K562 (cell line): ENCODE data around the gene C1QTNF8. TPM values are rescaled to one million over a fixed set of nuclear protein-coding genes. Genes with fewer than 3 reads are reported as not detected.

Source experiments
- ATAC-seq: fragments of 200-7000 bp; cut with Tn5 transposase; 3 replicates; pipeline ENCODE4 v1.9.1; 2020; ENCODE audit warnings: moderate library complexity
- BruUV-seq: library from RNA; stranded (reverse); fragments of 400-500 nt; replicated peaks from 2 replicates; lab custom pipeline; 2021; lab: Mats Ljungman, UMichigan
- CTCF ChIA-PET: fragments of 300-600 bp; formaldehyde crosslinking; extraction: SDS; loops from one replicate; lab custom pipeline; 2021; ENCODE audit warnings: low intra/inter-chr PET ratio; lab: Yijun Ruan, JAX
- POLR2A ChIA-PET: fragments of 300-600, 350-650 bp; sonication (Branson Sonifier 250); formaldehyde crosslinking; extraction: SDS; loops from one replicate; lab custom pipeline; 2021; ENCODE audit warnings: antibody characterized with exemption, inconsistent platforms; lab: Yijun Ruan, JAX
- DNase-seq, 4 experiments: peaks; one replicate each; pipeline versions ENCODE4 v3.0.0 to v3.0.0-alpha.2; 2011 to 2018; ENCODE audit warnings: low spot score in 3 of 4, mixed read lengths in 3 of 4; ENCODE audit errors: extremely low read depth in 1 of 4
- FAIRE-seq: peaks from 2 replicates; lab custom pipeline; 2011; peaks lifted over from hg19 to GRCh38; lab: Jason Lieb, UNC
- H2AFZ ChIP-seq: 2 replicates; pipeline ENCODE4 v1.6.0; 2011; ENCODE audit warnings: low read depth, low read length, control low read depth, inconsistent platforms
- H3K27ac ChIP-seq: fragments of 200-600 bp; 3 replicates; pipeline ENCODE4 v1.8.0; 2011; ENCODE audit warnings: low read depth, mild to moderate bottlenecking, control low read depth, inconsistent platforms, low read length, moderate library complexity, mixed read lengths; ENCODE audit errors: extremely low read depth
- H3K27me3 ChIP-seq, 2 experiments: fragments of 300-600 bp in 1 of 2; 2 replicates in 1 of 2; 3 replicates in 1 of 2; pipeline versions ENCODE4 v1.6.0 to v1.8.0; 2011; ENCODE audit warnings: inconsistent platforms in 2 of 2, low read length in 2 of 2, mild to moderate bottlenecking in 1 of 2, mixed read lengths in 1 of 2, moderate library complexity in 1 of 2; ENCODE audit not compliant: control insufficient read depth in 2 of 2, insufficient read depth in 2 of 2
- H3K36me3 ChIP-seq: fragments of 300-600 bp; 3 replicates; pipeline ENCODE4 v1.8.0; 2011; ENCODE audit warnings: mild to moderate bottlenecking, low read length, inconsistent platforms; ENCODE audit not compliant: control insufficient read depth, insufficient read depth
- H3K4me1 ChIP-seq, 2 experiments: fragments of 200-600 bp in 1 of 2; replicated peaks in 1 of 2; 2 replicates in 1 of 2; 3 replicates in 1 of 2; pipeline versions ENCODE4 v1.5.1 to v1.8.0; 2011; ENCODE audit warnings: inconsistent platforms in 2 of 2, low read length in 2 of 2, mild to moderate bottlenecking in 1 of 2, mixed read lengths in 1 of 2, moderate library complexity in 1 of 2; ENCODE audit not compliant: control insufficient read depth in 2 of 2, insufficient read depth in 2 of 2
- H3K4me2 ChIP-seq: 2 replicates; pipeline ENCODE4 v1.6.1; 2011; ENCODE audit warnings: low read length, control low read depth, inconsistent platforms, mixed read lengths; ENCODE audit not compliant: insufficient read depth
- H3K4me3 ChIP-seq: fragments of 200-600 bp; sonication (generic), shearing (Covaris generic); 2 replicates; pipeline ENCODE4 v1.5.1; 2016; ENCODE audit warnings: control low read depth, inconsistent platforms
- H3K79me2 ChIP-seq: fragments of 200-600 bp; 3 replicates; pipeline ENCODE4 v1.8.0; 2011; ENCODE audit warnings: low read length, inconsistent platforms; ENCODE audit not compliant: control insufficient read depth, insufficient read depth
- H3K9ac ChIP-seq, 2 experiments: 2 replicates each; pipeline versions ENCODE4 v1.6.0 to v1.6.1; 2011; ENCODE audit warnings: low read depth in 2 of 2, low read length in 2 of 2, control low read depth in 1 of 2, inconsistent platforms in 1 of 2, mild to moderate bottlenecking in 1 of 2, mixed read lengths in 1 of 2; ENCODE audit not compliant: insufficient read depth in 1 of 2
- H3K9me1 ChIP-seq: one replicate; pipeline ENCODE4 v1.6.0; 2011; ENCODE audit warnings: inconsistent platforms, mild to moderate bottlenecking, low read length, moderate library complexity; ENCODE audit not compliant: control insufficient read depth, insufficient read depth
- H3K9me3 ChIP-seq: replicated peaks from 2 replicates; pipeline ENCODE4 v1.5.1; 2011; ENCODE audit warnings: low read depth, low read length, inconsistent platforms; ENCODE audit not compliant: control insufficient read depth, insufficient read depth
- H4K20me1 ChIP-seq: replicated peaks from 2 replicates; pipeline ENCODE4 v1.6.1; 2011; ENCODE audit warnings: low read length, inconsistent platforms, mixed read lengths; ENCODE audit not compliant: control insufficient read depth, insufficient read depth
- ATF6 ChIP-seq: sonication (generic); formaldehyde crosslinking; IDR thresholded peaks from 2 replicates; pipeline ENCODE4 v1.4.0; 2020; ENCODE audit warnings: mild to moderate bottlenecking, missing genetic modification reagents
- CBFB ChIP-seq: sonication (generic); formaldehyde crosslinking; IDR thresholded peaks from 2 replicates; pipeline ENCODE4 v1.4.0; 2020; ENCODE audit warnings: mild to moderate bottlenecking, missing genetic modification reagents
- DMBX1 ChIP-seq: fragments of 250-450 bp; sonication (Bioruptor Pico); IDR thresholded peaks from 2 replicates; pipeline ENCODE4 v1.8.0; 2022; ENCODE audit warnings: inconsistent platforms, mild to moderate bottlenecking, moderate library complexity, borderline replicate concordance
- FOXJ3 ChIP-seq: sonication (generic); formaldehyde crosslinking; IDR thresholded peaks from 2 replicates; pipeline ENCODE4 v1.4.0; 2020; ENCODE audit warnings: mild to moderate bottlenecking, missing genetic modification reagents
- HOMEZ ChIP-seq: fragments of 250-450 bp; sonication (Bioruptor Pico); IDR thresholded peaks from 2 replicates; pipeline ENCODE4 v1.4.0; 2020; ENCODE audit warnings: mild to moderate bottlenecking, moderate library complexity
- KLF13 ChIP-seq: fragments of 450-650 bp; IDR thresholded peaks from 2 replicates; pipeline ENCODE4 v1.6.1; 2016; ENCODE audit warnings: missing genetic modification characterization, low read depth, mild to moderate bottlenecking, missing compliant biosample characterization, moderate library complexity, borderline replicate concordance
- MCM3 ChIP-seq: fragments of 450-650 bp; IDR thresholded peaks from 2 replicates; pipeline ENCODE4 v1.6.1; 2016
- MECOM ChIP-seq: fragments of 250-450 bp; sonication (Bioruptor Pico); IDR thresholded peaks from 2 replicates; pipeline ENCODE4 v1.8.0; 2022; ENCODE audit warnings: inconsistent platforms
- PCBP1 ChIP-seq: fragments of 200-400 bp; formaldehyde crosslinking; IDR thresholded peaks from 2 replicates; pipeline ENCODE4 v1.6.1; 2018; ENCODE audit warnings: mild to moderate bottlenecking, low read depth, low read length; ENCODE audit not compliant: poor library complexity, severe bottlenecking
- WGBS: fragments of 100-300 bp; shearing (Covaris generic); methylation state at CpG from one replicate; pipeline ENCODE4 v1.1.6; 2016; ENCODE audit warnings: low coverage, mixed read lengths; ENCODE audit not compliant: insufficient coverage; ENCODE audit errors: missing lambda C conversion rate; 5-methylcytosine and 5-hydroxymethylcytosine counted together
- in situ Hi-C: fragments of 300-500 bp; cut with MboI; formaldehyde crosslinking; loops from 4 replicates; pipeline ENCODE4 v1.15.0; 2018; ENCODE audit warnings: inconsistent platforms, mixed read lengths
- intact Hi-C: fragments of 100-400 bp; cut with micrococcal nuclease; formaldehyde crosslinking; loops from 2 replicates; pipeline ENCODE4 v1.14.2; 2022
- polyA plus RNA-seq, 8 experiments: library from polyadenylated mRNA; depleted of rRNA in 4 of 8; stranded (reverse) in 5 of 8; unstranded in 3 of 8; fragments of >200 nt; fragmentation: Nextera tagmentation in 2 of 8; fragmentation: Illumina TruSeq in 1 of 8; extraction: Ambion mirVana in 2 of 8; extraction: Trizol in 1 of 8; gene quantifications; 2 replicates each; pipeline versions ENCODE4 v1.2.1 to v1.2.3, GENCODE V29; 2011 to 2014; ENCODE audit warnings: inconsistent platforms in 1 of 8, missing spikeins in 1 of 8
- total RNA-seq, 7 experiments: library from RNA; depleted of rRNA in 6 of 7; stranded (reverse); fragments of >200 nt in 6 of 7; fragmentation: Illumina TruSeq in 2 of 7; extraction: Trizol in 2 of 7; gene quantifications; 2 replicates each; pipeline versions ENCODE4 v1.2.1 to v1.2.3, GENCODE V29; 2011 to 2021; ENCODE audit warnings: low replicate concordance in 1 of 7
- TF ChIP-seq, protein P1 (sequence below): IDR thresholded peaks from 2 replicates; pipeline ENCODE4 v1.6.1; 2011; ENCODE audit warnings: borderline replicate concordance, low read depth, mild to moderate bottlenecking, moderate library complexity, low read length; ENCODE audit not compliant: insufficient read depth, poor library complexity, severe bottlenecking

The C1QTNF8 gene
- total and polyA plus RNA-seq, 9 of the 15 experiments (the other 6 are each of a cell fraction or from before 2014, with no cell fraction given): not detected

DNA sequence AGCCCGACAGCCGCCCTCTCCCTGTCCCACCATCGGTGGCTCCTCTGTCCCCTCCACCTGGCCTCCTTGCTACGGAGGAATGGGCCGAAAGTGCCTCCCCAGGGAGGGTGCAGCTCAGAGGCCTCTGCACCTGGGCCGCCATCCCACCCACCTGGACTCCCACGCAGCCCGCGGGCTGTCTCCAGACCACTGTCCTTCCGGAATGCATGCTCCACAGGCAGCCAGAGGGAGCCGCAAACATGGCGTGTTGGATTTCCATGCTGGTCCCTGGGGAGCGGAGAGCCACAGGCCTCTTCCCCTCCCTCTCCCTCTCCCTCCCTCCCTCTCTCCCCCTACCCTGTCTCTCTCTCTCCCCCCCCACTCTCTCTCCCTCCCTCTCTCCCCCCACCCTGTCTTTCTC is 20.5 kb downstream of the C1QTNF8 start (continued):
- TF ChIP-seq HOMEZ (CRISPR knock-in tag): no peak

GRCh38 chr16:1074379-1074649 is 21.7 kb downstream of the C1QTNF8 start:
- no peaks in the 10 kb centered on the region; the same call in 1 of the 2 replicates for H4K20me1 ChIP-seq
- intact Hi-C loops (no loop called here), in situ Hi-C loops (no loop called here)
- BruUV-seq: no TSS peak
- DNase-seq: no peak
- 8% methylated on average over 11 of the region's 11 CpGs for WGBS
- H3K9me3 ChIP-seq: no peaks in the 10 kb centered on the region
- no peak overlapping the region for H2AFZ ChIP-seq
- no peak for ATAC-seq
- TF ChIP-seq, protein P1, sequence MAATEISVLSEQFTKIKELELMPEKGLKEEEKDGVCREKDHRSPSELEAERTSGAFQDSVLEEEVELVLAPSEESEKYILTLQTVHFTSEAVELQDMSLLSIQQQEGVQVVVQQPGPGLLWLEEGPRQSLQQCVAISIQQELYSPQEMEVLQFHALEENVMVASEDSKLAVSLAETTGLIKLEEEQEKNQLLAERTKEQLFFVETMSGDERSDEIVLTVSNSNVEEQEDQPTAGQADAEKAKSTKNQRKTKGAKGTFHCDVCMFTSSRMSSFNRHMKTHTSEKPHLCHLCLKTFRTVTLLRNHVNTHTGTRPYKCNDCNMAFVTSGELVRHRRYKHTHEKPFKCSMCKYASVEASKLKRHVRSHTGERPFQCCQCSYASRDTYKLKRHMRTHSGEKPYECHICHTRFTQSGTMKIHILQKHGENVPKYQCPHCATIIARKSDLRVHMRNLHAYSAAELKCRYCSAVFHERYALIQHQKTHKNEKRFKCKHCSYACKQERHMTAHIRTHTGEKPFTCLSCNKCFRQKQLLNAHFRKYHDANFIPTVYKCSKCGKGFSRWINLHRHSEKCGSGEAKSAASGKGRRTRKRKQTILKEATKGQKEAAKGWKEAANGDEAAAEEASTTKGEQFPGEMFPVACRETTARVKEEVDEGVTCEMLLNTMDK: no peak
- TF ChIP-seq ATF6 (CRISPR knock-in tag): no peak
- TF ChIP-seq MCM3: no peak
- no peak for TF ChIP-seq CBFB (CRISPR knock-in tag)
- TF ChIP-seq FOXJ3 (CRISPR knock-in tag): no peak
- TF ChIP-seq DMBX1 (CRISPR knock-in tag): no peak
- TF ChIP-seq MECOM (CRISPR knock-in tag): no peak
- no peak for TF ChIP-seq KLF13
- no peak for TF ChIP-seq PCBP1
- no peaks in the 10 kb centered on the region for H3K36me3 ChIP-seq
- no peak for FAIRE-seq
- H3K4me1 ChIP-seq: peaks cover 0 to 39% of the 10 kb centered on the region in 2 experiments; a peak in 1 of 5 replicates
- CTCF ChIA-PET: interaction anchor here (0.6 kb wide), 1 partner anchor 27 kb away, joined by 3 read pairs; no protein-coding TSS in a partner anchor
- no peak overlapping the region for H3K27ac ChIP-seq
- no peaks in the 10 kb centered on the region for H3K79me2 ChIP-seq
- H3K4me3 ChIP-seq: no peak overlapping the region
- POLR2A ChIA-PET: no interaction called here
- H3K9ac ChIP-seq: no peak overlapping the region
- no peaks in the 10 kb centered on the region for H3K9me1 ChIP-seq
- no peak overlapping the region for H3K4me2 ChIP-seq
- H3K27me3 ChIP-seq: peaks cover 4 to 30% of the 10 kb centered on the region in 2 experiments; a peak in 4 of 5 replicates
